Neural cell (in vitro differentiated cells): ENCODE results near the gene RDH11.

ENCODE experiments used
- CTCF ChIP-seq: fragments of 450-650 bp; IDR thresholded peaks from 2 replicates; pipeline ENCODE4 v1.5.1; 2014; ENCODE audit warnings: antibody characterized with exemption, mild to moderate bottlenecking, moderate library complexity; ENCODE audit not compliant: poor library complexity, severe bottlenecking
- EP300 ChIP-seq: fragments of 450-650 bp; conservative IDR thresholded peaks from 2 replicates; pipeline ENCODE4 v1.6.1; 2014; ENCODE audit warnings: antibody characterized with exemption, mild to moderate bottlenecking, moderate library complexity; ENCODE audit not compliant: poor library complexity, severe bottlenecking
- EZH2 ChIP-seq: fragments of 200-600, 300-800 bp; shearing (Covaris generic), sonication (generic); IDR thresholded peaks from 2 replicates; pipeline ENCODE4 v1.6.1; 2014; ENCODE audit warnings: antibody characterized with exemption, low read length, borderline replicate concordance, mild to moderate bottlenecking; ENCODE audit not compliant: insufficient read depth, poor library complexity, severe bottlenecking
- POLR2AphosphoS5 ChIP-seq: IDR thresholded peaks from 2 replicates; pipeline ENCODE4 v1.6.1; 2012
- RAD21 ChIP-seq: fragments of 450-650 bp; conservative IDR thresholded peaks from 2 replicates; pipeline ENCODE4 v1.6.1; 2014; ENCODE audit warnings: antibody characterized with exemption, mild to moderate bottlenecking, moderate library complexity
- SMC3 ChIP-seq: fragments of 450-650 bp; conservative IDR thresholded peaks from 2 replicates; pipeline ENCODE4 v1.6.1; 2014; ENCODE audit warnings: antibody characterized with exemption, mild to moderate bottlenecking, moderate library complexity; ENCODE audit not compliant: poor library complexity
- TAF1 ChIP-seq: IDR thresholded peaks from 2 replicates; pipeline ENCODE4 v1.6.1; 2012; ENCODE audit warnings: low read depth

- no peak for TF ChIP-seq CTCF
- TF ChIP-seq RAD21, result no peak
- TF ChIP-seq EZH2, result no peak
- no peak for TF ChIP-seq POLR2AphosphoS5
- TF ChIP-seq EP300, result no peak
- TF ChIP-seq SMC3, result no peak
- no peak for TF ChIP-seq TAF1
These were observed 11.7 kb downstream of the RDH11 start for GRCh38 chr14:67683842-67684241.
